DMS153 (cell line): ENCODE results near the gene KIN.
"Not testable (repeated sequence)": the region's sequence is repeated elsewhere in the genome, so short reads cannot be mapped to it uniquely, and the experiment has no call there.

Source experiments
- DNase-seq: peaks from one replicate; lab custom pipeline; 2025; lab: John Stamatoyannopoulos, UW

The KIN gene, protein sequence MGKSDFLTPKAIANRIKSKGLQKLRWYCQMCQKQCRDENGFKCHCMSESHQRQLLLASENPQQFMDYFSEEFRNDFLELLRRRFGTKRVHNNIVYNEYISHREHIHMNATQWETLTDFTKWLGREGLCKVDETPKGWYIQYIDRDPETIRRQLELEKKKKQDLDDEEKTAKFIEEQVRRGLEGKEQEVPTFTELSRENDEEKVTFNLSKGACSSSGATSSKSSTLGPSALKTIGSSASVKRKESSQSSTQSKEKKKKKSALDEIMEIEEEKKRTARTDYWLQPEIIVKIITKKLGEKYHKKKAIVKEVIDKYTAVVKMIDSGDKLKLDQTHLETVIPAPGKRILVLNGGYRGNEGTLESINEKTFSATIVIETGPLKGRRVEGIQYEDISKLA

GRCh38 chr10:7787857-7788638 is at the start of gene KIN, which contains the start of gene ATP5F1C:
Gene KIN (minus strand): TSS chr10:7787993. CDS start chr10:7787933, 60 bp downstream.
Gene ATP5F1C (plus strand): TSS chr10:7788177. CDS start chr10:7788208, 31 bp downstream.
- peak; percentile 61 for DNase-seq

- no peak for DNase-seq
These were observed 48.8 kb upstream of the KIN start for GRCh38 chr10:7836571-7836970.

DNA sequence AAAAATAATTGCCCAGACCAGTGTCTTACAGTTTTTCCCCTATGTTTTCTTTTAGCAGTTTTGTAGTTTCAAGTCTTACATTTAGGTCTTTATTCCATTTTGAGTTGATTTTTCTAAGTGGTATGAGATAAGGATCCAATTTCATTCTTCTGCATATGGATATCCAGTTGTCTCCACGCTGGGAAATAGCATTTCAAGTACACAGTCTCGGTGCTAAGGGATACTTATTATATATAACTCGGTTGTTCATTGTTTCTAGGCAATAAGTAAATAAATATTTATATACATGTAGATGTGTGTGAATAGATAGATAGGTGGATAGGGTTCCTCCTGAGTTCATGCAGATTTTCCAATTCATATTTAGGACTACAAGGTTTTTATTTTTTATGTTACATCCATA is 46.5 kb upstream of the KIN start:
- no peak for DNase-seq

- DNase-seq = no peak
These were observed 45.4 kb upstream of the KIN start for GRCh38 chr10:7833210-7833609.

GRCh38 chr10:7832060-7832459 is 44.3 kb upstream of the KIN start:
- DNase-seq = no peak

DNA sequence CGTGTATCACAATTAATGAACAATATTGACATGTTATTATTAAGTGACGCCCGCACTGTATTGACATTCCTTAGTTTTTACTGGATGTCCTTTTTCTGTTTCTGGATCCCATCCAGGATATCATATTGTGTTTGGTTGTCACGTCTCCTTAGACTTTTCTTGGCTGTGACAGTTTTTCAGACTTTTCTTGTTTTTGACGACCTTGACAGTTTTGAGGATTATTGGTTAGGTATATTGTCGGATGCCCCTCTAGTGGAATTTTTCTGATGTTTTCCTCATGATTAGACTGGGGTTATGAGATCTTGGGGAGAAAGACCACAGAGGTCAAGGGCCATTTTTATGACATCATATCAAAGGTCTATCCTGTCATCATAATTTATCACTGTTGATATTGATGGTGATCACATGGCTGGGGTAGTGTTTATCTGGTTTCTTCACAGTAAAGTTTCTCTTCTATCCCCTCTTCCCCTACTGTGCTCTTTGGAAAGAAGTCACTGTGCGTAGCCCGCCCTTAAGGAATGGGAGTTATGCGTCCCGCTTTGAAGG is 41.6 kb upstream of the KIN start:
- no peak for DNase-seq

GRCh38 chr10:7826971-7827370 is 39.2 kb upstream of the KIN start:
- no peak for DNase-seq

DNA sequence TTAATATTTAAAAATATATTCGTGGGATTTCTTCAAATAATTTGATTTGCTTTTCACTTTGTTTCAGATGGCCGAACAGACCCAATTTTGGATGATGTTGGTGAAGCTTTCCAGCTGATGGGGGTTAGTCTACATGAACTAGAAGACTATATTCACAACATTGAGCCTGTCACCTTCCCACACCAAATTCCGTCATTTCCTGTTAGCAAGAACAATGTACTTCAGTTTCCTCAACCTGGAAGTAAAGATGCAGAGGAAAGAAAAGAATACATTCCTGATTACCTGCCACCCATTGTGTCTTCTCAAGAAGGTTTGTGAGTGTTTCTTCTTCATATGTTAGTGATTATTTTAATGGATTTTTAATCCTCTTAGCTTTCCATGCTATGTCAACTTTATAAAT is 36.5 kb upstream of the KIN start:
- no peak for DNase-seq

DNA sequence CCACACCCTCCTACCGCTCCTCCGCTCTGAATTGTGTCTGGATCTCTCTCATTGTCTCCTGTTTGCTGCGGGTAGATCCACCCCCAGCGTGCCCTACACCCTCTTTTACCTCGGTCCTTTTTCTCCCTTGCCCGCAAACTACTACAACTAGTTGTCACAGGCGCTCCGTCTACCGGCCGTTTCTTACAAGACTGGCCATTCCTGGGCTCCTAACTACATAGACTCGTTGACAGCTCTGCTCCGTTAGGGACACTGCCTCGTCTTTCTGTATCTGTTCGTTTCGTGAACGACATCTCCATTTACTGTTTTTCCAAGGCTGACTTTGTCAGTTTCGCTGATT is 31.3 kb upstream of the KIN start:
- DNase-seq = no peak

DNA sequence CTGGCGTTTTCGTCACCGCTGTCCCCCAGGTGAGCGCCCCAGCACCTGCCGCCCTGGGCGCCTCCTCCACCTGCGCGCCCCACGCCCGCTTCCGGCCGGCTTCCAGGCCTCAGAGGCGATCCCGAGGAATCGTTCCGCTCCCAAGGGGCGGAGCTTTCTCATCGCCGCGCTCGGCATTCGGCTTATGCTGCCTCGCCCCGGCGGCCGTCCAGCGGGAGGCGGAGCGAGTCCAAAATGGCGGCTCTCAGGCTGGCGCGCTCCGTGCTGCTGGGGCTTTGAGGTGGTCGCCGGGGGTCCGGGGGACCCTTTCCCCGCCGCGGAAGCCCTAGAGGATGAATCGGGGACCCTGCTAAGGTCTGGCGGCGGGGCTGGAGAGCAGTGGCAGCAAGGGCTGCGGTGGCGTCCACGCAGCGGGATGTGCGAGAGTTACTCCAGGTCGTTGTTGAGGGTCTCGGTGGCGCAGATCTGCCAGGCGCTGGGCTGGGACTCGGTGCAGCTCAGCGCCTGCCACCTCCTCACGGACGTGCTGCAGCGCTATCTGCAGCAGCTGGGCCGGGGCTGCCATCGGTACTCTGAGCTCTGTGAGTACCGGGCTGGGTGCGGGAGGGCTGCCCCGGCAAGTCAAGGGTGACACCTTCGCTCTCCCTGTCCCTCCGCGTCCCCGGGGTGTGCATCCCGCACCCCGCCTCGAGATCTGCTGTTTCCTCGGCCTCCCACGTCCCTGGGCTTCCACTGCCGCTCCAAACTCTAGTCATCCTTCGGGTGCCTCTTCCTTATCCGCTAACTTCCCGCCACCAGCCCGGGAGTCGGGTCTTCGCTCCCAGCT is 30.7 kb upstream of the KIN start, which contains the start of gene TAF3:
Gene TAF3, plus strand, starts transcription at position 211 of the 826 bp plus-strand sequence. Its CDS starts 205 bp downstream, at position 416.
- DNase-seq = peak; percentile 64

DNA sequence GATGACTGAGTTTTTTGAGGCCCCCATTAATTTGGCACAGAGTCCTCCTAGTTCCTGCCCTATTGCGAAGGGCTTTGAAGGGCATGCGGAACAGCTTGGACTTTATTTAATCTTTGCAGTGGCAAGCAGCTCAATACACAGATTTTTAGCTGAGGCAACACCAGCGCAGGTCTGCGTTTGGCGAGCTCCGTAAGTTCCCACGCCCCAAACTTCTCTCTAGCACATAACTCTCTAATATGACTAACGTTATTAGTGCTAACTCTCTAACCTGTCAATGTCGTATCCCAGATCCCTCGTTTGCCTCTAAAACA is 30.1 kb upstream of the KIN start:
- DNase-seq = no peak

DNA sequence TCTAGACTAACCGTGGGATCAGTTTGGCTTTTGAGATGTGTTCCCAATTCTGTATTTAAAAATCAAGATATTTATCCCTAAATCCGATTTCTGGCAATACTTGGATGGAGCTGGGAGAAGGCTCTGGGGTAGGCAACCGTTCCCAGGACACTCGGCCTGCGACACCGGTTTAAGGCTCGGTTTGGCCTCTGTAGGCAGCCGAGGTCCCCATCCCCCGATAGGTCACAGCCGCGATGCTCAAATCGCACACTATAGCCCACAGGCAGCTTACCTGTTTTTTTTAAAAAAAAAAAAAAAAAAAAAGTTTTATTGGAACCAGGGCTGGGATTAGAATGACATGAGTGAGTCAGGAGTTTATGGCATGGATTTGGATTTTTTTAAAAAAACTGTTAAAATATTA is 29.8 kb upstream of the KIN start:
- DNase-seq = no peak

DNA sequence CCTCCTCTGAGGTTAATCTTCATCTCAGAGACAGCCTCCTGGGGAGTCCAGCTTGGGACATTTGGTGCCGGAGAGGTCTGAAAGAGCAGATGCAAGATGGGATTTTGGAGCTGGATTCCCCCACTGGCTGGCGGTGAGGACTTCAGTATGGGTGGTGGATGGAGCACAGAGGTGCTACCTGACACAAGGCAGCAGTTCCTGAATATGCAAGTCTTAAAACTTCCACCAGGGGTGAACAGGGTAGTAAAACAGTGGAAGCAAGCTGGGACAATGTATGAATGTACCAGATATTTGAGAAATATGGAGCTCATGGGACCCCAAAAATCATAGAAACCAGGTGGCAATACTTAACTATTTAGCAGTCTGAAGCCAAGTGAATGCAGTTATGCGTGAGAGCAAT is 25.7 kb upstream of the KIN start:
- DNase-seq = no peak

DNA sequence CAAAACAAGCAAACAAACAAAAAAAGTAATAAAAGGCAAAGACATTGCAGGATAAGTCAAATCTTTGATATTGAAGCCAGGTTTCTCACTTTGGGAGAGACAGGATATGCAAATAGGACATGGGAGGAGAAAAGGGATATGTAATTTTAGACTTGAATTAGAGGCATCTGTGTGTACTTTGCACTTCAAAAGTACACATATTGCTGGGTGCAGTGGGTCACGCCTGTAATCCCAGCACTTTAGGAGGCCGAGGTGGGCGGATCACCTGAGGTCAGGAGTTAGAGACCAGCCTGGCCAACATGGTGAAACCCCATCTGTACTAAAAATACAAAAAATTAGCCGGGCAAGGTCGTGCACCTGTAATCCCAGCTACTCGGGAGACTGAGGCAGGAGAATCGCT is 23.9 kb upstream of the KIN start:
- DNase-seq = not testable (repeated sequence)

- DNase-seq = no peak
These were observed 23.2 kb upstream of the KIN start for GRCh38 chr10:7811000-7811399.

- DNase-seq = no peak
These were observed 22.6 kb upstream of the KIN start for GRCh38 chr10:7810443-7810842.

GRCh38 chr10:7808686-7809267 is 21.0 kb upstream of the KIN start:
- DNase-seq = no peak

DNA sequence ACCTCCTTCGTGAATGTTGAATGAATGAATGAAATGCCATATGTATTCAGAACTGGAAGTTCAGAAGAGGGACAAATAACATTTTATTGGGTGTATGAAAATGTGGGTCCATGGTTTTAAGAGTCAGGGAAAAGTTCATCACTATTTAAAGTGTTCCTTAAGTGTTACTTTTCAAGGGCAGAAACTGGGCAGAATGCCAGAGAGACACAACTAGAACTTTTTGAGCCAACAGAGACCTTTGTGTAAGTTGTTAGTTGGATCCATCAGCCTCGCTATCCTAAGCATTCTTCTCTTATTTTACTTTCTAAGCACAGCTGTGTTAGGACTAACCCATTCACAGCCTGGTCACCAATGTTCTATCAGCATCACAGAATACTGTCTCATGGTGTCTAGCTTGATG is 16.9 kb upstream of the KIN start:
- no peak for DNase-seq

DNA sequence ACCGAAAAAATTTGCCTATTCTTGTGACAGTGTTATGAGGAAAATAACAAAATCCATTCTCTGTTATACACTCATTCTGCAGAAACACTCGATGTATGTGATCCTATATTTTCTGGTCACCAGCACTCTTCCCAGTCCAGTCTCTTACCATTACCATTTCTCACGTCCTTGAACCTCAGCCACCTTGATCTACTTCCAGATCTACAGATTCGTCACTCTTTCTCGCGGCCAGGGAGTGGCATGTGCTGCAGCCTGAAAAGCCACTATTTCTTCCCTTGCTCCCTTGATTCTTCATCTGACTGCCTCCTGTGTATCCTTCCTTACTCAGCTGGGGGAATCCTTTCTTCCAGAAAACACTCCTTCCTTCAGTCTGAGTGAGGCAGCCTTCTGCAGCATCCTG is 16.4 kb upstream of the KIN start:
- no peak for DNase-seq

DNA sequence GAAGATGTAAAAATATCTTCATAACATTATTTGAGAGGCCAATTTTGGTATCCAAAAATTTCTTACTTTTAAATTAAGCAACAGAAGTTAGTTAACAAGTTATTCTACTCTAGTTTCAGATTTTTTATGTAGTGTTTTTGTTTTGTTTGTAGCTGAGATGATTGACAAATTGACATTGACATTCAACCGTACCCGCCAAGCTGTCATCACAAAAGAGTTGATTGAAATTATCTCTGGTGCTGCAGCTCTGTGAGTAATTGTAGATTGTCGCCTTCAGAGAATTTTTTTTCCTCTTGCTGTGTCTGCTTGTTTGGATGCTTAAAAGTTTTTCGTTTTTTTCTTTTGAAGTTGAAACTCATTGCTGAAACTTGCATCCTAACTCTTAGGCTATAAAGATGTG is 14.8 kb upstream of the KIN start:
- no peak for DNase-seq

- no peak for DNase-seq
These were observed 9.8 kb upstream of the KIN start for GRCh38 chr10:7797582-7797981.

GRCh38 chr10:7795605-7796004 is 7.8 kb upstream of the KIN start:
- DNase-seq = no peak
